Stimulated activated CD8-positive, alpha-beta memory T cell treated with anti-CD3 and anti-CD28 coated beads, Interleukin-15, amount 100 ng/mL, for 48 hours (primary cell): ENCODE results near the gene TCN1.
A peak's percentile ranks its signal among the peaks of the same experiment; 100 is the strongest.
"Not testable (repeated sequence)": the region's sequence is repeated elsewhere in the genome, so short reads cannot be mapped to it uniquely, and the experiment has no call there.

Source experiments
- DNase-seq, 2 donors: peaks; one replicate each; pipeline ENCODE4 v3.0.0-alpha.2; 2020; ENCODE audit warnings: low read depth in 2 of 2

Gene TCN1

GRCh38 chr11:59857439-59858434 lies 8.6 kb downstream of the TCN1 start:
- peak in 1 of 2 donors; percentile 4 for DNase-seq

DNA sequence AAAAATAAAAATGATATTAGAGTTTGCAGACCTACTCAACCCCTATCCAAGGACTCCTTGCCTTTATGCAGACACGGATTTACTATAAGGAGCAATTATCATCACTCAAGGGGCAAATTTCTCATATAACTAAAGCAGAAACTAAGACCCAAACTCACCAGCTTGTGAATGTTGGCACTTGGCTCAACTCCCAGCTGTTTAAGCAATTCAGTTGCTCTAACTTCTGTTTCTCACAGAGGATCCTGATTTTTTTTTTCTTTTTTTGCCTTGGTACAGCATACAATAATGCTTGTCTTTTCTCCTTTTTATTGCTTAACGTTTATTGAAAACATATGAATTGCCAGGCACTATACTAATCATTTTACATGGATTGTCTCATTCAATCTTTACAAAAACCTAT lies 11.4 kb downstream of the TCN1 start:
- no peak for DNase-seq

- not testable (repeated sequence) for DNase-seq
Measured at GRCh38 chr11:59851416-59851815, 14.9 kb downstream of the TCN1 start.

DNA sequence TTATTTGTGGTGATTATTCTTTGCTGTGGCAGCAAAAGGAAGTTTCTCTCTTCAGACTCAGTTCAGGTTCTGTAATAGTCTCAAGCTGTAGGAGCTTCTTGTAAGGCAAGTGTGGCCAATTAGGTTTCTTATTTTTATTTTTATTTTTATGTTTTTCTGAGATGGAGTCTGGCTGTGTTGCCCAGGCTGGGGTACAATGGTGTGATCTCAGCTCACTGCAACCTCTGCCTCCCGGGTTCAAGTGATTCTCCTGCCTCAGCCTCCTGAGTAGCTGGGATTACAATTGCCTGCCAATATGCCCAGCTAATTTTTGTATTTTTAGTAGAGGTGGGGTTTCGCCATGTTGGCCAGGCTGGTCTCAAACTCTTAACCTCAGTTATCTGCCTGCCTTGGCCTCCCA lies 16.7 kb downstream of the TCN1 start:
- DNase-seq, result not testable (repeated sequence)

DNA sequence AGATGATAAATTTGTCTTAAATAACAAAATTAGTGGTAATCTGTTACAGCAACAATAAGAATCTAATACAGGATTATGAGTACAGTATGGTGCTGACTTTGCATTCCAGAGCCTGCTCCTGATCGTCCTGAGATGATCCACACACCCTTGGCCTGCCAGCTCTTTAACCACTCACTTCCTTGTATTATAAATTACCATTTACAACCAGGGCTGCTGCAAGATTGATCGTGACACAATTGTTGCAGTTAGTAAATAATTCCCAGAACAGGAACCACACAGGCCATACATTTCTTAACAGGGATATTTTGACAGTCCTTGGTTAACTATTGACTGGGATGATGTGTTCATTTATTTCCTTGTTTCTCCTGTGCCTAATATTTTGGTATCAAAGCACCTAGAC lies 17.2 kb downstream of the TCN1 start:
- no peak for DNase-seq

DNA sequence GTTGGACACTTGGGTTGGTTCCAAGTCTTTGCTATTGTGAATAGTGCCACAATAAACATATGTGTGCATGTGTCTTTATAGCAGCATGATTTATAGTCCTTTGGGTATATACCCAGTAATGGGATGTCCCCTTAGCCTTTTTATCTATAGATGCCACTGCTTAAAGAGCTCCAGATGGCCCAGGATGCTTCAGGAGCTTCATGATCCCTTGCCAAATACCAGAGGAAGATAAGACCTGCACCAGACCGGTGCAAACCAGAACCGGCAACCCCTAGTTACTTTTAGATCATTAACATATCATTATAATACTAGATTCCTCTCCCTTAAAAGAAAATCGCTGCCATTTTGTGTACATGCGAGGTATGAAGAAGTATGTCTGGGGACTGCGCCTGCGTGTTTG lies 17.8 kb downstream of the TCN1 start:
- not testable (repeated sequence) for DNase-seq

DNA sequence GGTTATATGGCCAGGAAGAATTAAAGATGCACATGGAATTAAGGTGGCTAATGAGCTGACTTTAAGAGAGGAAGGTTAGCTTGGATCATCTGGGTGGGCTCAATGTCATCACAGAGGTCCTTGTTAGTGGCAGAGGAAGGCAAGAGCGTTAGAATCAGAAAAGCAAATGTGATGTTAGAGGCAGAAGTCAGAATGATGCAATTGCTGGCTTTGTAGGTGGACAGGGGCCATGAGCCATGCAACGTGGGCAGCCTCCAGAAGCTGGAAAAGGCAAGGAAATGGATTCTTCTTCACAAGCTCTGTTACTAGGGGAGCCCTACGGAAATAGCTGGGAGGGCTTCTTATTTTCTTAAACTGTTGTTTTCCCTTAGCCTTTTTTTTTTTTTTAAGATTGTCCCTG lies 18.7 kb downstream of the TCN1 start:
- no peak for DNase-seq

DNA sequence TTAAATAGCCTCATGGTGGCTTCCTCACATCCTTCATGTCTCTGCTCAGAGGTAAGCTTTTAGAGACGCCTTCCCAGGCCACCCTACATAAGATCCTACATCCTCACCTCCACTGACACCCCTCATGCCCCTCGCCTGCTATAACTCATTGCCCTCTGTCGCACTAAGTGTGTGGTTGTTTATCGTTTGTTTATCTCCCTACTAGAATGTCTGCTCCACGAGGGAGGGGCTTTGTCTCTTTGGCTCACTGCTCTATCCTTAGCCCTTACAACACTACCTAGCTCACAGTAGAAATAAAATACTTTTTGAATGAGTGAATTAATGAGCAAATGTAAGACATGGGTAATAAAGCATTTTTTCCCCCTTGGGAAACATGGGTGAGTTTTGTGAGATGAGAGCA lies 19.7 kb downstream of the TCN1 start:
- no peak for DNase-seq

DNA sequence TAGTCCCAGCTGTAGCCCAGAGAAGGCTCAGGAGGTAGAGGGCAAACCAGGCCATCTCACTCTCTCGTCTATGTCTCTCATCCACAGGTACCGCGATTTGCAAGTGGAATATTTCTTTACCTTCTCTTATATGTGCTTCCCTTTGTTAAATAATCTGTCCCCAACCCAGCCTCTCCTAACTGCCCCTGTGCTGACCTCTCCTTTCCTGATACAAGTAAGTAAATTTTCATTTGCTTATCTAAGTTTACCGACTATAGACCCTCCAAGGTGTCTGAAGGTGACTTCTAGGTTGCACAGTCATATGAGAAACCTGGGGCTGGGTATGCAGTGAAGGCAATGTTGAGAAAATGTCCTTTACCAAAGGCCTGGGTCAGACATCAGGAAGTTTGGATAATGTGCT lies 20.9 kb downstream of the TCN1 start, which contains the start of gene CBLIF:
TSS of gene CBLIF (minus strand) at position 101 of the 400 bp plus-strand sequence. CDS start at position 55, 46 bp downstream.
- no peak for DNase-seq

GRCh38 chr11:59842316-59842715 lies 24.0 kb downstream of the TCN1 start:
- DNase-seq, result no peak

DNA sequence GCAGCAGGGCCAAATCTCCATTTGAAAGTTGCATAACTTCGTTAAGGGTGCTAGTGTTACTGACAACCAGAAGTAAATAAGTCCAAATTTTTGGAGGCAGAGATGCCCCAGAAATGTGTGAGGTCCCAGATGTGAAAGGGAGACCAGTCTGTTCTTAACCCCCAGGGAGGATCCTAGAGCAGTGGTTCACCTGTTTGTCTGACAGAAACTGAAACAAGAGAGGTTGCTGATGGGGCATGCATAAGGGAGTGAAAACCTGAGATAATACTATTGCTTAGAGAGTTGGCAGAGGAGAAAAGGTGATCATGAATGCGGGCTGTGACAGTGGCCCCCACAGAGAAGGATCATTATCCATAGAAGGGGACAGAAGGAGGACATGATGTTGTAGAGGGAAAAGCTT lies 24.8 kb downstream of the TCN1 start:
- no peak for DNase-seq

- no peak for DNase-seq
Measured at GRCh38 chr11:59839615-59840014, 26.7 kb downstream of the TCN1 start.

GRCh38 chr11:59833602-59834001 lies 32.7 kb downstream of the TCN1 start:
- DNase-seq, result no peak

GRCh38 chr11:59829358-59829757 lies 36.9 kb downstream of the TCN1 start:
- no peak for DNase-seq

DNA sequence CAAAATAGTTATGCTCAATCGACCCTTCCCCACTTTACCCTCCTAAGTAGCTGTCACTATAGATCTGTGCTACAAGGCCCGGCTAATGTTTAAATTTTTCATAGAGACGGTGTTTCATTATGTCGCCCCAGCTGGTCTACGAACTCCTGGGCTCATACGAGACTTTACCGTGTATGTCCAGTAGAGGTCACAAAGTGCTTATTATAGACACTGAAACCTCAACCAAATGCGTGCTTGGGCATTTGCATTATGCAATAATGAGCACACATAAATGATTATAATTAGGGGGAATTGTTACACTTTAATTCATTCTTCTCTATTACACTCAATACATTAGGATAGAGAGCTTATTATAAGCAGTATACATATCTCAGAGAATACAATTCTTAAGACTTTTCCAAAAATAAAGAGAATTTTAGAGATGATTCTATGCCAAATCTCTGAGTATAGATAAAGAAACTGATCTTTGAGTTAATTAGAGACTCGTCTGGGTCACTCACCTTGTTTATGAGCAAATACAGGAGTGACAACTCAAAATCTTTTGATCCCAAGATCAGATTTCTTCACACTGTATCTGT lies 43.2 kb downstream of the TCN1 start:
- no peak for DNase-seq

DNA sequence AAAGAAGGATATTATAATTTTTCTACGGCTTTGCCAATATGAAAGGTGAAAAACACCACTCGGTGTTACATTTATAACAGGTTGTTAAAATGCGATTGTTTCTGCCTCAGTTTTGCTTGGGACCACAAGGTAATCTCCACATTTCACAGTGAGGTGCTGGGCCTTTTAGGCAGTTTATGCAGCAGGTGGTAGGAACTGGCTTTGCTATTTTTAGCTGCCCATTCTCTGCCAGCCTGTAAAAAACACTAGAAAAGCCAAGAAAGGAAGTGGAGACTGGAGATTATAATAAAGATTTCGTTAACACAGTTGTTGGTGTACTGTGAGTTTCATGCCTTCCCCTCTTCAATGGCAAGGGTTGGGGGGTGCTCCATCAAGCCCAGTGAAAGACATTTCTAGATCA lies 47.7 kb downstream of the TCN1 start:
- no peak for DNase-seq

- not testable (repeated sequence) for DNase-seq
Measured at GRCh38 chr11:59816434-59816833, 49.9 kb downstream of the TCN1 start.

DNA sequence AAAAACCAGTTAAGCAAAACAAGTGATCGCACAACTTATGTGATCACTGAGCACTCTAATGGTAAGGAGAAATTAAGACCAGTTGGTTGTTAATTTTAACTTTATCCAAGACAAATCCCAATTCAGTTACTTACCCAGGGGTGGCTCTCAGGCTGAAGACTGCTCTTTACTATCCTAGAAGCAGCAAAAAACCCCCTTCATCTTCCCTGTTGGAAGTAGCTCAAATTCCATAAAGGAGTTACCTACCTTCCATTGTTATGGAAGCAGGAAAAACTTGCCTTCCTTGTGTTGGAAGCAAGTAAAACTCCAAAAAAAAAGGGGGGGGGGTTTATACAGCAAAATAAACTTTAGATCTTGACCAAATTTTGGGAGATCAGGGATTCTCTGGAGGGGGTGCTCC lies 50.5 kb downstream of the TCN1 start:
- no peak for DNase-seq

- no peak for DNase-seq
Measured at GRCh38 chr11:59814021-59814420, 52.3 kb downstream of the TCN1 start.

DNA sequence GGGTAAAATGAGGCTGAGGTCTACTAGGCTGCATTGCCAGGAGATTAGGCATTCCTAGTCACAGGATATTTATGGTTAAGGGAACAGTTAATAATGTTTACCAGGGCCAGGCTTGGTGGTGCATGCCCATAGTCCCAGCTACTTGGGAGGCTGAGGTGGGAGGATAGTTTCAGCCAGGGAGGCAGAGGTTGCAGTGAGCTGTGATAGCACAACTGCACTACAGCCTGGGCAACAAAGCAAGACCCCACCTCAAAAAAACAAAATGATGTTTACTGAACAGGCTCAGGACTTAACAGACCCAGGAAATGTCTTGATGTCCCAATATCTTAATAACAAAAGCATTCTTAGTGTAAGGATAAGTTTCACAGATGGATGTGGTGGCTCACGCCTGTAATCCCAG lies 52.9 kb downstream of the TCN1 start:
- no peak for DNase-seq

GRCh38 chr11:59812220-59812619 lies 54.1 kb downstream of the TCN1 start:
- no peak for DNase-seq

DNA sequence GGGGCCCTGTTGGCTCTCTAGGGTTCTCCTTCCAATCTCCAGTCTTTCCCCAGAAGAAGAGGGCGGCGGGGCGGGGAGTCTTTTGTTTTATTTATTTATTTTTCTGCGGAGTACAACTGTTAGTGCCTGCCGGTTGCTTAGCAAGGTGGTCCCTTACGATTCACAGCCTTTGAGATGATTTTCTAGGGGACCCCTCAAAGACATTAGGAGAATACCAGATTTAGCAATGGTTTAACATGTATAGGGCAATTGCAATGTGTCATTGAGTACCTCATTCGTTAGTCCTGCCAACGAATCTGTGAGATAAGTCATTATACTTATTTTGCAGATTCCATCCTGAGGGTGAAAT lies 55.4 kb downstream of the TCN1 start:
- DNase-seq, result no peak
